Heart left ventricle (tissue), 13 donors: ENCODE measurements around the gene RGS7.

Experiments
- CTCF ChIP-seq, 12 donors: fragments of 200-600 bp; sonication (generic) in 4 of 12; IDR thresholded peaks; one replicate each; pipeline versions ENCODE4 v1.5.0 to v1.8.0; 2018 to 2022; ENCODE audit warnings: antibody characterized with exemption in 12 of 12, mild to moderate bottlenecking in 5 of 12
- POLR2A ChIP-seq, 2 donors: fragments of 450-650 bp; IDR thresholded peaks; one replicate each; pipeline ENCODE4 v1.6.1; 2017; ENCODE audit warnings: antibody characterized with exemption in 2 of 2, mild to moderate bottlenecking in 2 of 2, moderate library complexity in 2 of 2
- donor health status: ischemic (EF 13 %, LVEDD 7.1; RV severe dilation, severe dysfunction).
- donor health status: DM: no; HTN: yes; CAD: no.
- donor health status: DM: no; HTN: no; CAD: no.
- donor health status: ischemic (EF 25% LVEDD 6.9; RV normal size, moderate dysfunction).
- donor health status: ischemic (EF 25% LVEDD 5.7; RV mildly dilated, moderate dysfunction).
- donor health status: ischemic (EF 35%, LVEDD 5.7; RV mildly dilated, moderate dysfunction).
- donor health status: nonischemic (EF 11% LVEDD 7.7; RV severe dilation, severe dysfunction).
- donor health status: DM: yes; HTN: yes; CAD: no.
- donor health status: PGD.
- donor health status: ischemic (EF 29% LVEDD 5.4; RV normal size, mild dysfunction).
- donor health status: nonischemic (EF 23%, LVEDD 6.1; RV moderate dilation, normal function).

GRCh38 chr1:241097479-241097878, 259.5 kb downstream of the RGS7 start:
- TF ChIP-seq CTCF (IDR thresholded peaks at IDR 0.05) (no peak), POLR2A (IDR thresholded peaks at IDR 0.05) (no peak)
